CD4-positive, alpha-beta memory T cell (primary cell): ENCODE results near the gene EIF5AL1. TPM values are rescaled to one million over a fixed set of nuclear protein-coding genes. Genes with fewer than 3 reads are reported as not detected.

Experiments
- CTCF ChIA-PET: fragments of 350-600 bp; sonication (Branson Sonifier 250); formaldehyde crosslinking; loops from one replicate; lab custom pipeline; 2021; ENCODE audit warnings: inconsistent platforms; ENCODE audit not compliant: partially characterized antibody; lab: Charles Lee
- POLR2A ChIA-PET: fragments of 350-600 bp; sonication (Branson Sonifier 250); formaldehyde crosslinking; loops from one replicate; lab custom pipeline; 2021; ENCODE audit not compliant: partially characterized antibody; lab: Charles Lee
- DNase-seq, 5 donors: peaks; one replicate each; pipeline versions ENCODE4 v3.0.0 to v3.0.0-alpha.2; 2020 to 2022; ENCODE audit warnings: mixed read lengths in 1 of 5
- H3K27ac ChIP-seq: one replicate; pipeline ENCODE4 v1.7.0; 2013; ENCODE audit warnings: low read depth, low read length
- H3K27me3 ChIP-seq: 2 replicates; pipeline ENCODE4 v1.7.0; 2013; ENCODE audit warnings: mild to moderate bottlenecking, low read length, moderate library complexity; ENCODE audit not compliant: insufficient read depth
- H3K36me3 ChIP-seq: 2 replicates; pipeline ENCODE4 v1.7.0; 2013; ENCODE audit warnings: mild to moderate bottlenecking, low read length, moderate library complexity; ENCODE audit not compliant: insufficient read depth
- H3K4me1 ChIP-seq: 2 replicates; pipeline ENCODE4 v1.7.0; 2013; ENCODE audit warnings: mild to moderate bottlenecking, low read length, moderate library complexity; ENCODE audit not compliant: insufficient read depth
- H3K4me3 ChIP-seq, 2 donors: one replicate each; pipeline ENCODE4 v1.7.0; 2013; ENCODE audit warnings: low read length in 2 of 2, mild to moderate bottlenecking in 1 of 2
- H3K9me3 ChIP-seq, 2 donors: one replicate each; pipeline ENCODE4 v1.7.0; 2013; ENCODE audit warnings: low read length in 2 of 2, control low read depth in 1 of 2; ENCODE audit not compliant: control insufficient read depth in 1 of 2
- H3K27ac Mint-ChIP-seq, 7 donors: one replicate each; pipeline ENCODE4 v1.8.0; 2020 to 2021; ENCODE audit warnings: mixed read lengths in 7 of 7, mild to moderate bottlenecking in 6 of 7, inconsistent platforms in 3 of 7, moderate library complexity in 3 of 7
- H3K27me3 Mint-ChIP-seq, 2 donors: one replicate each; pipeline ENCODE4 v1.8.0; 2020 to 2021; ENCODE audit warnings: mixed read lengths in 2 of 2
- H3K36me3 Mint-ChIP-seq, 2 donors: one replicate each; pipeline ENCODE4 v1.8.0; 2020 to 2021; ENCODE audit warnings: mixed read lengths in 2 of 2, inconsistent platforms in 1 of 2, mild to moderate bottlenecking in 1 of 2
- H3K4me1 Mint-ChIP-seq, 4 donors: one replicate each; pipeline ENCODE4 v1.8.0; 2020 to 2021; ENCODE audit warnings: mixed read lengths in 4 of 4, mild to moderate bottlenecking in 1 of 4
- H3K4me3 Mint-ChIP-seq, 8 donors: one replicate each; pipeline ENCODE4 v1.8.0; 2020 to 2021; ENCODE audit warnings: mixed read lengths in 8 of 8, mild to moderate bottlenecking in 7 of 8, moderate library complexity in 6 of 8, inconsistent platforms in 3 of 8
- H3K9me3 Mint-ChIP-seq, 8 donors: one replicate each; pipeline ENCODE4 v1.8.0; 2020 to 2021; ENCODE audit warnings: mixed read lengths in 8 of 8, mild to moderate bottlenecking in 5 of 8, inconsistent platforms in 3 of 8, moderate library complexity in 1 of 8
- intact Hi-C: fragments of 100-400 bp; cut with micrococcal nuclease; formaldehyde crosslinking; loops from one replicate; pipeline ENCODE4 v1.15.1; 2023
- polyA plus RNA-seq, 2 donors: library from polyadenylated mRNA; unstranded; fragments of 300-500 nt; fragmentation: Illumina TruSeq; gene quantifications; one replicate each; pipeline ENCODE4 v1.2.3, GENCODE V29; 2021
- total RNA-seq, 2 experiments: library from RNA; stranded (reverse); gene quantifications; one replicate each; pipeline ENCODE4 v1.2.3, GENCODE V29; 2021

The EIF5AL1 gene
- total and polyA plus RNA-seq, 4 experiments from 2014 or later = 0.16 to 0.94 (median 0.58) TPM

GRCh38 chr10:79477456-79477855, 34.9 kb upstream of the EIF5AL1 start:
- no peak overlapping the region for H3K4me3 Mint-ChIP-seq
- H3K27me3 ChIP-seq = no peaks in the 10 kb centered on the region
- intact Hi-C loops = no loop called here
- ChIA-PET CTCF (interaction anchor here (0.8 to 2.7 kb wide), 3 partner anchors 9 to 821 kb away, joined by 3 to 15 read pairs (median 5); no protein-coding TSS in a partner anchor), POLR2A (no interaction called here)
- no peaks in the 10 kb centered on the region for H3K9me3 ChIP-seq
- no peaks in the 10 kb centered on the region for H3K4me1 Mint-ChIP-seq
- no peaks in the 10 kb centered on the region for H3K36me3 ChIP-seq
- H3K9me3 Mint-ChIP-seq = no peaks in the 10 kb centered on the region
- no peaks in the 10 kb centered on the region for H3K36me3 Mint-ChIP-seq
- no peaks in the 10 kb centered on the region for H3K4me1 ChIP-seq
- no peak for DNase-seq
- H3K27ac ChIP-seq = no peak overlapping the region
- peaks cover 10 to 17% of the 10 kb centered on the region in 2 donors for H3K27me3 Mint-ChIP-seq
- H3K27ac Mint-ChIP-seq = no peak overlapping the region
- no peak overlapping the region for H3K4me3 ChIP-seq

DNA sequence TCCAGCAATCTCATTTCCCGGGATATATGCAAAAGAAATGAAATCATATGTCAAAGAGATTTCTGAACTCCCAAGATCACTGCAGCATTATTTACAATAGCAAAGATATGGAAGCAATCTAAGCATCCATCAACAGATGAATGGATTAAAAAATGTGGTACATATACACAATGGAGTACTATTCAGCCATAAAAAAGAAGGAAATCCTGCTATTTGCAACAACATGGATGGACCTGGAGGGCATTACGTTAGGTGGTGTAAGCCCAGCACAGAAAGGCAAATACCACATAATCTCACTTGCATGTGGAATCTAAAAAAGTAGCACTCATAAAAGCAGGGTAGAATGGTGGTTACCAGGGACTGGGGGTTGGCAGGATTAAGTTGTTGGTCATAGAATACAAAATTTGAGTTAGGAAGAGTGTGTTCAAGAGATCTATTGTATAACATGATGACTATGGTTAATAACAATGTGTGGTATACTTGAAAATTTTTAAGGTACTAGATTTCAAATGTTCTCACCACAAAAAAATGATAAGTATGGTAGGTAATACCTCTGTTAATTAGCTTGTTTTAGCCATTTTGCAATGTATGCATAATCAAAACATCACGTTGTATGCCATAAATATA, 32.9 kb upstream of the EIF5AL1 start:
- Mint-ChIP-seq H3K27me3 (peaks cover 7 to 14% of the 10 kb centered on the region in 2 donors), H3K36me3 (no peaks in the 10 kb centered on the region), H3K4me1 (no peaks in the 10 kb centered on the region), H3K9me3 (no peaks in the 10 kb centered on the region), H3K4me3 (no peak overlapping the region), H3K27ac (no peak overlapping the region)
- no peaks in the 10 kb centered on the region for H3K36me3 ChIP-seq
- ChIA-PET POLR2A (no interaction called here), CTCF (interaction anchor here (1.3 to 1.4 kb wide), 2 partner anchors 9 to 105 kb away, joined by 5 read pairs; no protein-coding TSS in a partner anchor)
- H3K4me1 ChIP-seq = no peaks in the 10 kb centered on the region
- no peak overlapping the region for H3K4me3 ChIP-seq
- no peaks in the 10 kb centered on the region for H3K9me3 ChIP-seq
- H3K27me3 ChIP-seq = no peaks in the 10 kb centered on the region
- DNase-seq = no peak
- no peak overlapping the region for H3K27ac ChIP-seq
- intact Hi-C loops = no loop called here

GRCh38 chr10:79482304-79482703, 30.0 kb upstream of the EIF5AL1 start:
- no peaks in the 10 kb centered on the region for H3K27me3 ChIP-seq
- no peaks in the 10 kb centered on the region for H3K9me3 Mint-ChIP-seq
- H3K4me3 ChIP-seq = no peak overlapping the region
- no peaks in the 10 kb centered on the region for H3K4me1 Mint-ChIP-seq
- no peak overlapping the region for H3K27ac Mint-ChIP-seq
- H3K4me1 ChIP-seq = no peaks in the 10 kb centered on the region
- no peaks in the 10 kb centered on the region for H3K36me3 ChIP-seq
- H3K27ac ChIP-seq = no peak overlapping the region
- H3K4me3 Mint-ChIP-seq = no peak overlapping the region
- no peak for DNase-seq
- ChIA-PET CTCF (no interaction called here), POLR2A (no interaction called here)
- no peaks in the 10 kb centered on the region for H3K9me3 ChIP-seq
- peaks cover 3 to 8% of the 10 kb centered on the region in 2 donors for H3K27me3 Mint-ChIP-seq
- intact Hi-C loops = no loop called here
- H3K36me3 Mint-ChIP-seq = no peaks in the 10 kb centered on the region

GRCh38 chr10:79482741-79483140, 29.6 kb upstream of the EIF5AL1 start:
- ChIA-PET CTCF (no interaction called here), POLR2A (no interaction called here)
- H3K36me3 ChIP-seq = no peaks in the 10 kb centered on the region
- Mint-ChIP-seq H3K4me3 (no peak overlapping the region), H3K36me3 (no peaks in the 10 kb centered on the region), H3K27ac (no peak overlapping the region), H3K4me1 (no peaks in the 10 kb centered on the region), H3K9me3 (no peaks in the 10 kb centered on the region), H3K27me3 (peaks cover 0 to 5% of the 10 kb centered on the region in 2 donors)
- no peaks in the 10 kb centered on the region for H3K4me1 ChIP-seq
- no peak for DNase-seq
- no peaks in the 10 kb centered on the region for H3K9me3 ChIP-seq
- no peak overlapping the region for H3K27ac ChIP-seq
- no peak overlapping the region for H3K4me3 ChIP-seq
- H3K27me3 ChIP-seq = no peaks in the 10 kb centered on the region
- intact Hi-C loops = no loop called here

- H3K4me1 ChIP-seq = no peaks in the 10 kb centered on the region
- DNase-seq = no peak
- ChIA-PET POLR2A (no interaction called here), CTCF (no interaction called here)
- Mint-ChIP-seq H3K27ac (no peak overlapping the region), H3K27me3 (peaks cover 0 to 5% of the 10 kb centered on the region in 2 donors), H3K36me3 (no peaks in the 10 kb centered on the region), H3K4me3 (no peak overlapping the region), H3K4me1 (no peaks in the 10 kb centered on the region), H3K9me3 (no peaks in the 10 kb centered on the region)
- no peak overlapping the region for H3K4me3 ChIP-seq
- no peaks in the 10 kb centered on the region for H3K9me3 ChIP-seq
- no peaks in the 10 kb centered on the region for H3K27me3 ChIP-seq
- H3K36me3 ChIP-seq = no peaks in the 10 kb centered on the region
- no peak overlapping the region for H3K27ac ChIP-seq
- intact Hi-C loops = no loop called here
Measured at GRCh38 chr10:79483299-79483698, 29.0 kb upstream of the EIF5AL1 start.

GRCh38 chr10:79483948-79484347, 28.4 kb upstream of the EIF5AL1 start:
- ChIA-PET CTCF (interaction anchor here (5.7 kb wide), 1 partner anchor 110 kb away, joined by 45 read pairs; no protein-coding TSS in a partner anchor), POLR2A (no interaction called here)
- no peaks in the 10 kb centered on the region for H3K36me3 ChIP-seq
- intact Hi-C loops = no loop called here
- no peaks in the 10 kb centered on the region for H3K27me3 ChIP-seq
- H3K27ac ChIP-seq = no peak overlapping the region
- H3K9me3 ChIP-seq = no peaks in the 10 kb centered on the region
- no peaks in the 10 kb centered on the region for H3K4me1 ChIP-seq
- no peaks in the 10 kb centered on the region for H3K9me3 Mint-ChIP-seq
- no peak overlapping the region for H3K4me3 Mint-ChIP-seq
- H3K27ac Mint-ChIP-seq = no peak overlapping the region
- no peaks in the 10 kb centered on the region for H3K4me1 Mint-ChIP-seq
- no peak overlapping the region for H3K4me3 ChIP-seq
- no peak for DNase-seq
- H3K36me3 Mint-ChIP-seq = no peaks in the 10 kb centered on the region
- H3K27me3 Mint-ChIP-seq = peaks cover 0 to 5% of the 10 kb centered on the region in 2 donors

DNA sequence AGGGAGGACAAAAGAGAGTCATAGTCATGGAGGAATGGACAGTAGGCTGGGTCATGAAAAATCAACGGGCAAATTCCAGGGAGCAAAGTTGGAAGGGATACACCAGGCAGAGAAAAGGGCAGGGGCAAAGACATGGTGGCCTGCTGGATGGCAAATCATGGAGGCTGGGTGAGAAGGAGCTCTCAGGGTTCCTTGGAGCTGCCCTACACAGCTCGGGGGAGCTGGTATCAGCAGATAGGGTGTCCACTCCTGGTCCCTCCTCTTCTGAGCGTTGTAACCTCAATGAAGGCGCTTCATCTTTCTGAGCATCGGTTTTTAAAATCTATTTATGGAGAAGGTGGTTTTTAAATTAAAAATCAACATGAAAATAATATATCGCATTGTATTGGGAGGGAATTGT, 27.9 kb upstream of the EIF5AL1 start:
- POLR2A ChIA-PET = no interaction called here
- no peaks in the 10 kb centered on the region for H3K4me1 ChIP-seq
- CTCF ChIA-PET = interaction anchor here (1.5 to 5.7 kb wide), 2 partner anchors 10 to 110 kb away, joined by 4 to 45 read pairs; no protein-coding TSS in a partner anchor
- no peaks in the 10 kb centered on the region for H3K9me3 ChIP-seq
- H3K27me3 Mint-ChIP-seq = peaks cover 0 to 4% of the 10 kb centered on the region in 2 donors
- DNase-seq = no peak
- H3K4me3 ChIP-seq = no peak overlapping the region
- H3K36me3 ChIP-seq = no peaks in the 10 kb centered on the region
- H3K9me3 Mint-ChIP-seq = no peaks in the 10 kb centered on the region
- H3K4me1 Mint-ChIP-seq = no peaks in the 10 kb centered on the region
- no peak overlapping the region for H3K27ac Mint-ChIP-seq
- intact Hi-C loops = no loop called here
- H3K27ac ChIP-seq = no peak overlapping the region
- no peaks in the 10 kb centered on the region for H3K27me3 ChIP-seq
- H3K36me3 Mint-ChIP-seq = no peaks in the 10 kb centered on the region
- H3K4me3 Mint-ChIP-seq = no peak overlapping the region
